Karpas-422 (cell line): ENCODE measurements around the gene ZSCAN25. TPM values are rescaled to one million over a fixed set of nuclear protein-coding genes. Genes with fewer than 3 reads are reported as not detected.

Source experiments
- DNase-seq: peaks from one replicate; pipeline ENCODE4 v3.0.0-alpha.2; 2015
- H2AFZ ChIP-seq: fragments of 200-600 bp; sonication (generic); 2 replicates; pipeline ENCODE4 v1.6.1; 2014; ENCODE audit warnings: antibody characterized with exemption, low read length, mixed read lengths
- H3K27ac ChIP-seq: fragments of 200-600 bp; sonication (generic); 2 replicates; pipeline ENCODE4 v1.5.1; 2014; ENCODE audit warnings: mild to moderate bottlenecking, low read length, moderate library complexity
- H3K27me3 ChIP-seq: fragments of 200-600 bp; sonication (generic); 2 replicates; pipeline ENCODE4 v1.6.1; 2014; ENCODE audit warnings: low read length, mixed read lengths
- H3K36me3 ChIP-seq: fragments of 200-600 bp; sonication (generic); 2 replicates; pipeline ENCODE4 v1.6.1; 2014; ENCODE audit warnings: low read length, mixed read lengths; ENCODE audit not compliant: insufficient read depth
- H3K4me1 ChIP-seq: fragments of 200-600 bp; sonication (generic); 2 replicates; pipeline ENCODE4 v1.6.1; 2014; ENCODE audit warnings: mild to moderate bottlenecking, low read length, mixed read lengths
- H3K4me2 ChIP-seq: fragments of 200-600 bp; sonication (generic); 2 replicates; pipeline ENCODE4 v1.6.1; 2014; ENCODE audit warnings: low read length, low read depth, mild to moderate bottlenecking; ENCODE audit not compliant: poor library complexity, severe bottlenecking
- H3K4me3 ChIP-seq: fragments of 200-600 bp; sonication (generic); 2 replicates; pipeline ENCODE4 v1.5.1; 2014; ENCODE audit warnings: mild to moderate bottlenecking, antibody characterized with exemption, low read length, mixed read lengths
- H3K79me2 ChIP-seq: fragments of 200-600 bp; sonication (generic); 2 replicates; pipeline ENCODE4 v1.6.1; 2014; ENCODE audit warnings: mild to moderate bottlenecking, low read length, mixed read lengths
- H3K9ac ChIP-seq: fragments of 200-600 bp; sonication (generic); 2 replicates; pipeline ENCODE4 v1.6.0; 2014; ENCODE audit warnings: low read length
- H3K9me2 ChIP-seq: fragments of 200-600 bp; sonication (generic), shearing (Covaris generic); replicated peaks from 2 replicates; pipeline ENCODE4 v1.6.0; 2014; ENCODE audit warnings: mild to moderate bottlenecking, low read length, moderate library complexity; ENCODE audit not compliant: insufficient read depth
- H3K9me3 ChIP-seq: fragments of 300-700, 200-600 bp; sonication (generic); 2 replicates; pipeline ENCODE4 v1.6.1; 2014; ENCODE audit warnings: low read length, mixed read lengths
- H4K20me1 ChIP-seq: fragments of 200-600 bp; sonication (generic); 2 replicates; pipeline ENCODE4 v1.6.1; 2014; ENCODE audit warnings: mild to moderate bottlenecking, antibody characterized with exemption, low read length, low read depth; ENCODE audit not compliant: insufficient read depth
- total RNA-seq: library from RNA; depleted of rRNA; stranded (reverse); fragments of >200 nt; shearing (Covaris generic); gene quantifications from 2 replicates; pipeline ENCODE4 v1.2.3, GENCODE V29; 2014; ENCODE audit warnings: low replicate concordance

The ZSCAN25 gene
- total RNA-seq, 1 experiment from 2014 or later: 12.3 TPM

GRCh38 chr7:99606531-99606930 lies 10.2 kb upstream of the ZSCAN25 start:
- DNase-seq: no peak
- no peak overlapping the region for H3K27ac ChIP-seq
- no peaks in the 10 kb centered on the region for H3K27me3 ChIP-seq
- H3K9me2 ChIP-seq: no peaks in the 10 kb centered on the region
- no peaks in the 10 kb centered on the region for H3K9me3 ChIP-seq
- no peaks in the 10 kb centered on the region for H3K4me1 ChIP-seq
- H2AFZ ChIP-seq: no peak overlapping the region
- no peaks in the 10 kb centered on the region for H3K36me3 ChIP-seq
- no peaks in the 10 kb centered on the region for H3K79me2 ChIP-seq
- H3K4me2 ChIP-seq: no peak overlapping the region
- H3K9ac ChIP-seq: no peak overlapping the region
- H4K20me1 ChIP-seq: no peaks in the 10 kb centered on the region
- H3K4me3 ChIP-seq: no peak overlapping the region

- no peak for DNase-seq
- H3K9me3 ChIP-seq: no peaks in the 10 kb centered on the region
- no peak overlapping the region for H3K4me3 ChIP-seq
- H3K4me2 ChIP-seq: no peak overlapping the region
- no peaks in the 10 kb centered on the region for H3K4me1 ChIP-seq
- H3K27me3 ChIP-seq: no peaks in the 10 kb centered on the region
- no peaks in the 10 kb centered on the region for H3K36me3 ChIP-seq
- H3K9ac ChIP-seq: no peak overlapping the region
- no peaks in the 10 kb centered on the region for H3K79me2 ChIP-seq
- no peak overlapping the region for H2AFZ ChIP-seq
- no peak overlapping the region for H3K27ac ChIP-seq
- no peaks in the 10 kb centered on the region for H3K9me2 ChIP-seq
- no peaks in the 10 kb centered on the region for H4K20me1 ChIP-seq
These were observed 9.2 kb upstream of the ZSCAN25 start for GRCh38 chr7:99607548-99607947.

GRCh38 chr7:99614495-99614894 lies 2.3 kb upstream of the ZSCAN25 start:
- H3K27ac ChIP-seq: no peak overlapping the region
- H2AFZ ChIP-seq: no peak overlapping the region
- no peak overlapping the region for H3K4me3 ChIP-seq
- H3K27me3 ChIP-seq: no peaks in the 10 kb centered on the region
- no peak overlapping the region for H3K4me2 ChIP-seq
- no peaks in the 10 kb centered on the region for H3K9me2 ChIP-seq
- peaks cover 10% of the 10 kb centered on the region; the same call in 1 of the 2 replicates for H3K36me3 ChIP-seq
- DNase-seq: peak; percentile 37
- H3K79me2 ChIP-seq: peaks cover 27% of the 10 kb centered on the region
- H3K9ac ChIP-seq: no peak overlapping the region
- no peaks in the 10 kb centered on the region for H3K9me3 ChIP-seq
- H4K20me1 ChIP-seq: no peaks in the 10 kb centered on the region; the same call in 1 of the 2 replicates
- H3K4me1 ChIP-seq: peaks cover 22% of the 10 kb centered on the region

GRCh38 chr7:99615989-99616358 lies 772 bp upstream of the ZSCAN25 start:
- Histone ChIP-seq H3K9me3 (no peaks in the 10 kb centered on the region), H3K9me2 (no peaks in the 10 kb centered on the region), H2AFZ (no peak overlapping the region; the same call in 1 of the 2 replicates), H3K27ac (no peak overlapping the region), H3K4me1 (peaks cover 22% of the 10 kb centered on the region), H3K79me2 (peaks cover 28% of the 10 kb centered on the region), H3K4me2 (peak overlapping the region; percentile 92), H4K20me1 (no peaks in the 10 kb centered on the region; the same call in 1 of the 2 replicates), H3K4me3 (peak overlapping the region; percentile 98; the same call in 1 of the 2 replicates), H3K36me3 (peaks cover 10% of the 10 kb centered on the region; the same call in 1 of the 2 replicates), H3K27me3 (no peaks in the 10 kb centered on the region), H3K9ac (peak overlapping the region; percentile 98; the same call in 1 of the 2 replicates)
- DNase-seq: peak; percentile 23

GRCh38 chr7:99617192-99617781 lies 541 bp downstream of the ZSCAN25 start:
- H2AFZ ChIP-seq: peak overlapping the region; percentile 99
- H3K4me2 ChIP-seq: peak overlapping the region; percentile 92
- peak overlapping the region; percentile 98 for H3K9ac ChIP-seq
- no peak overlapping the region for H3K27ac ChIP-seq
- DNase-seq: peak; percentile 38
- H3K79me2 ChIP-seq: peaks cover 28% of the 10 kb centered on the region
- no peaks in the 10 kb centered on the region; the same call in 1 of the 2 replicates for H4K20me1 ChIP-seq
- no peaks in the 10 kb centered on the region for H3K27me3 ChIP-seq
- no peaks in the 10 kb centered on the region for H3K9me2 ChIP-seq
- no peaks in the 10 kb centered on the region for H3K9me3 ChIP-seq
- peak overlapping the region; percentile 98 for H3K4me3 ChIP-seq
- peaks cover 10% of the 10 kb centered on the region; the same call in 1 of the 2 replicates for H3K36me3 ChIP-seq
- peaks cover 22% of the 10 kb centered on the region for H3K4me1 ChIP-seq

GRCh38 chr7:99618726-99619125 lies 2.0 kb downstream of the ZSCAN25 start:
- Histone ChIP-seq H3K4me3 (no peak overlapping the region), H2AFZ (no peak overlapping the region), H3K9me3 (no peaks in the 10 kb centered on the region), H3K27me3 (no peaks in the 10 kb centered on the region), H3K27ac (no peak overlapping the region), H4K20me1 (no peaks in the 10 kb centered on the region; the same call in 1 of the 2 replicates), H3K9ac (no peak overlapping the region), H3K36me3 (peaks cover 14% of the 10 kb centered on the region; the same call in 1 of the 2 replicates), H3K4me1 (peaks cover 22% of the 10 kb centered on the region), H3K79me2 (peaks cover 28% of the 10 kb centered on the region), H3K4me2 (peak overlapping the region; percentile 92), H3K9me2 (no peaks in the 10 kb centered on the region)
- peak; percentile 27 for DNase-seq

- H3K27ac ChIP-seq: no peak overlapping the region
- H3K36me3 ChIP-seq: peaks cover 14% of the 10 kb centered on the region; the same call in 1 of the 2 replicates
These were observed 2.9 kb downstream of the ZSCAN25 start for GRCh38 chr7:99619571-99620130.

GRCh38 chr7:99621271-99621670 lies 4.5 kb downstream of the ZSCAN25 start:
- Histone ChIP-seq H3K4me3 (no peak overlapping the region), H3K4me2 (no peak overlapping the region), H3K9ac (no peak overlapping the region), H3K9me2 (no peaks in the 10 kb centered on the region), H3K79me2 (peaks cover 28% of the 10 kb centered on the region), H3K36me3 (peaks cover 14% of the 10 kb centered on the region; the same call in 1 of the 2 replicates), H3K27ac (no peak overlapping the region), H3K27me3 (no peaks in the 10 kb centered on the region), H3K4me1 (peaks cover 17% of the 10 kb centered on the region), H4K20me1 (no peaks in the 10 kb centered on the region; the same call in 1 of the 2 replicates), H2AFZ (no peak overlapping the region), H3K9me3 (no peaks in the 10 kb centered on the region)
- DNase-seq: no peak

More at GRCh38 chr7:99619571-99620130, 2.9 kb downstream of the ZSCAN25 start:
- Histone ChIP-seq H3K4me3 (no peak overlapping the region), H3K9me3 (no peaks in the 10 kb centered on the region), H4K20me1 (no peaks in the 10 kb centered on the region; the same call in 1 of the 2 replicates), H2AFZ (no peak overlapping the region), H3K9me2 (no peaks in the 10 kb centered on the region), H3K27me3 (no peaks in the 10 kb centered on the region), H3K4me2 (no peak overlapping the region), H3K4me1 (peaks cover 22% of the 10 kb centered on the region), H3K9ac (no peak overlapping the region), H3K79me2 (peaks cover 28% of the 10 kb centered on the region)
- no peak for DNase-seq
